Stimulated activated CD8-positive, alpha-beta memory T cell treated with anti-CD3 and anti-CD28 coated beads, Interleukin-4, amount 100 ng/mL, for 1 hour (primary cell): Measurements from ENCODE around the gene PGAM2.

ENCODE experiments used
- DNase-seq, 2 donors: peaks; one replicate each; pipeline ENCODE4 v3.0.0-alpha.2; 2020; ENCODE audit warnings: low read depth in 2 of 2, low spot score in 1 of 2

PGAM2 gene

GRCh38 chr7:44103923-44104859 lies 38.8 kb upstream of the PGAM2 start, which contains the start of gene AEBP1:
Gene AEBP1, plus strand, starts transcription at chr7:44104345. Its CDS starts 321 bp downstream, at chr7:44104666.
- no peak for DNase-seq

DNA sequence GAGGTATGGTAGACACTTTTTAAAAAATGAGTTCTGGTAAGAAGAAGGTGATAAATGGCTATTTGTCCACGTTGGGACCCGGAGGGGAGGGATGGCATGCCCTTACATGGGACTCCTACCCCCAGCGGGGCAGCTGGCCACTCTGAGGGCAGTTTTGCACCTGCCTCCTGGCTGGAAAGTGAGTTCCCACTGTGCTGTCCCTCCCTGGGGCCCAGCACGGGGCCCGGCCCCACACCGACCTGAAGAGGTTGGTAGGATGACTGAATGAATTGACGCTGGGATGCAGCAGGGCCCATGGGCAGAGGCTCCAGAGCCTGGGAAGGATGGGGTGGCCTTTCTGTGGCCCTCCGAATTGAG lies 38.2 kb upstream of the PGAM2 start:
- no peak for DNase-seq

- DNase-seq = no peak
Measured at GRCh38 chr7:44102846-44103565, 37.6 kb upstream of the PGAM2 start.

GRCh38 chr7:44101966-44102845 lies 36.8 kb upstream of the PGAM2 start:
- DNase-seq = no peak

DNA sequence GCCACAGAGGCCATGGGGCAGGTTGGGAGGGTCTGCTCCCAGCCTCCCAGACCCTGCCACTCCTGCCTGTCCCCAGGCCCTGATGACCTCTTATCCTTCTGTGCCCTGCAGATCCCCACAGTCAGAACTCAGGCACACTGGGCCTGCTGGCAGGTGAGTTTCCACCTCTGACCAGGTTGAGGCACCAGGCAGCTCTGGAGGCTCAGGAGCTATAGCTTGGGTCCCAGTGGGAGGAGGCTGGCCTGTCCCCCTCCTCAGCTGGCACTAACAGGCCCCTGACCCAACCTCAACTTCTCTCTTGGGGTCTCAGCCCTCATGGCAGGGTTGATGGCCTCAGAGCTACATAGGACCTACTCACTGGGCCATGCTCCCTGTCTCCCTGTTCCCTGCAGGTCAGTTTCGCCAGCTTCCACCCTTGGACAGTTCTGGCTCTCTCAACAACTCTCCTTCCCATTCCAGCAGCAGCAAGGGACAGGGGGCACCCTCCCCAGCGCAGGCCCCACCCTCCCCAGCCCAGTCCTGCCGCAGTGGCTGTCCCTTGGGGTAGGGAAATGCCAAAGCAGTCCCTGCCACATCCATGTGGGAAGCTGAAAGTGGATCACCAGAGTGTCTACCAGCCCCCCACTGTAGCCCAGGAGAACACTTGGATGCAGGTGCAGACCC lies 36.1 kb upstream of the PGAM2 start:
- no peak for DNase-seq

DNA sequence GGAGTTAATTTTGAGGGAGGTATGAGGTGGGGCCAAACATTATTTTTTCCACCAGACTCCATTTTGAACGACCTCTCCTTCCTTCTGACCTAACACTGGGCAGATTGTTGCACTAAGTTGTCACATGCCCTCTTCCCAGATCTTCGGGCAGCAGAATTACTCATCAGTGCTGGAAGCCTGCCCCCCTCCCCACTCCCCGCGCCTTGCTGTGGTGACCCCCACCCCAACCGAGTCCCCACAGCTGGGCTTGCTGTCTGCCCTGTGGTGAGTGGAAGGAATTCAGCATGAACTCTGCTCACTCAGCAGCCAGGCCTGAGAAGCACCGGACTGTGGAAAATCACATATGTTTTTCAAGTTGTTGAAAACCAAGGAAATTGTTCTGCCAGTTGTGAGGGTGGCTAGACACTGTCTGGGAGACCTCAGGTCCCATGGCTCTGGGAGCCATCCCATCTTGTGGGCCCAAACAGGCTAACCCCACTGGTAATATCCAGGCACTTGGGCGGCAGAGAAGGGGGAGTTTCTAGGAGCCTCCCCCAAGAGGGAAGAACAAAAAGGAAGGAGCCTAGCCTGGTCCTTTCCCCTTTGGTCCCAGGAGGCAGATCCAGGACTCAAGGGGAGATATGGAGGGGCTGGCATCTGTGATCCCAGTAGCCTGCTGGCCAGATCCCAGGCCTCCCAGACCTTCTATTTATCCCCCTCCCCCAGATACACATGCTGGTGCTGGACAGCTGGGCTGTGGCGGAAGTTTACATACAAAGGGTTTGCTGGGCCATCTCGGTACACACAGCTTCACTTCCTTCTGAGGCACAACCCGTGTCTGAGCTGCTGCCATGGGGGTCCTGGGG lies 35.3 kb upstream of the PGAM2 start:
- no peak for DNase-seq

- DNase-seq = no peak
Measured at GRCh38 chr7:44099669-44100068, 34.3 kb upstream of the PGAM2 start.

DNA sequence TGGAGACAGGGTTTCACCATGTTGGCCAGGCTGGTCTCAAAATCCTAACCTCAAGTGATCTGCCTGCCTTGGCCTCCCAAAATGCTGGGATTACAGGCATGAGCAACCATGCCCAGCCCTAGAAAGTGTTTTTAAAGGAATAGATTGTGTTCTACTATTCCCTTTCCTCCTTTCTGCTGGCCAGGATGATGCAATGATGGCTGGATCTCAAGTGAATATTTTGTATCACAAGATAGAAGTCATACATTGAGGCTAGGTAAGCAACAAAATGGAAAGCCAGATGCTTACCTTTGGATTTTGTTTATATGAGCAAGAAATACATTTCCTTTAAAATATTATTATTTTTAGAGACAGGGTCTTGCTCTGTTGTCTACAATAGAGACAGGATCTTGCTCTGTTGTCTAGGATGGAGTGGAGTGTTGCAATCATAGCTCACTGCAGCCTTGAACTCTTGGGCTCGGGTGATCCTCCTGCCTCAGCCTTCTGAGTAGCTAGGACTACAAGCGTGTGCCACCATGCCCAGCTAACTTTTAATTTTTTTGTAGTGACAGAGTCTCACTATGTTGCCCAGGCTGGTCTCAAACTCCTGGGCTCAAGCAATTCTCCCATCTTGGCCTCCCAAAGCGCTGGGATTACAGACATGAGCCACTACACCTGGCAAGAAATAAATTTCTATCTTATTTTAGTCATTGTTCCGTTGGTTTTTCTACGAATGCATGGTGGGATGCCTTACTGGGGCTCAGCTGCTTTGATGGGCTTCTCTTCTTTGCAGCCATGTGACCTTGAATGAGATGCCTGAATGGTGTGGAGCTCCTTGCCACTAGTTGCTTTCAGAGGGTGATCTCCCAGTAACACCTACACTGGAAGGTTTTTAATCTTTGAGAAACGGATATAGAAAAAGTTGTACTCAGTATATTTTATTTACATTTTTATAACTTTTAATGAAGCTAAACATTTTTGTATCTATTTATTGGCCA lies 33.0 kb upstream of the PGAM2 start:
- DNase-seq = no peak

DNA sequence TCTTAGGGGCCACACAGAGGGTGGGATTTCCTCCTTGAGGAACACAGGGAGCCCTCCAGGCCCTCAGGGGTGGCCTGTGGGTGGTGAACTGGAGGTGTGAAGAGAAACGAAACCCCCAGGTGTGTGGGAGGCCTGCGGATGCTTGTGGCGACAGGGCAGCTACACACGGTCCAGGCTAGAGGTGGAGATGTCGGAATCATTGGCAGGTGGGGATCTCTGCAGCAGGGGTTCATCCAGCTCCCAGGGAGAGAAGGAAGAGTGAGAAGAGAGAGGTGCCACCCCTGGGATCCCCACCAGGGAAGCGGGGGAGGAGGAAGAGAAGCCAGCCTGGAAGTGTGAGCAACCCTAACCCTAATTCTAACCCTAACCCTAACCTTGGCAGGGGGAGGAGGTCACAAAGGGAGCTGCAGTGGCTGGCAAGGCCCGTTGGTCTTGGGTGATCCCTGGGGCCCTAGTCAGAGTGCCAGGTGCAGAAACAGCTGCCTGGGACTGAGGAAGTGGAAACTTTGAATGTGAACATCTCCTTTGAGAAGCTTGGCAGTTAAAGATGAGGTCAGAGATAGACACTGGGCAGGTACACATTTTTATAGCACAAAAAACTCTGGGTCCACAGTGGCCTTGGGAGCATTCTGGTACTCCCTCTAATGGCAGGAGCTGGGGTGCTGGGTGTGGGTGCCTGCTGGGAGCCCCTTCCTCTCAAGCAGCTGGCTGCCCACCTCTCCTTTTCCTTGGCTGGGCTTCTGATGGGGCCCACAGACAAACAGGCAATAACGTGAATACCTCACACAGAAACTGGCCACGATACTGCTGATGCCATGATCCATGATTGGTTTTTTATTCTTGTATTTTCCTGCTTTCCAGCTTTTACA lies 31.9 kb upstream of the PGAM2 start:
- no peak for DNase-seq

GRCh38 chr7:44096326-44096881 lies 31.0 kb upstream of the PGAM2 start:
- DNase-seq = no peak

DNA sequence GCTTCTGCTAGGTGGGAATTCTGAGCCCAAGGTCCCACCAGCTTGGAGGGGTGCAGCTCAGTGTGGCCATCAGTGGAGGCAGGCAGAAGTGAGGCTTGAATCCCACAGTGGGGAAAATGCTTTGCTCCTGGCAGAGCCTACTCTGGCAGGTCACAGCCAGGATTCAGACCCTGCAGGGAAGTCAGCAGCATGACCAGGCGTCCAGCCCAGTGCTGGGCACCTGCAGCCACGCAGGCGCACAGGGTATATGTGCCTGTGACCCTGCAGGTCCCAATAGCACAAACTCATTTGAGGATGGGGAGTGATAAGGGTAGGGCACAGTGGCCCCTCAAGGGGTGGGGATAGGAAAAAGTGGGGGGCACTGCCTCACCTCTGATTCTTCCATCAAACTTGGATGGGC lies 30.4 kb upstream of the PGAM2 start:
- no peak for DNase-seq

- no peak for DNase-seq
Measured at GRCh38 chr7:44094883-44095592, 29.7 kb upstream of the PGAM2 start.

DNA sequence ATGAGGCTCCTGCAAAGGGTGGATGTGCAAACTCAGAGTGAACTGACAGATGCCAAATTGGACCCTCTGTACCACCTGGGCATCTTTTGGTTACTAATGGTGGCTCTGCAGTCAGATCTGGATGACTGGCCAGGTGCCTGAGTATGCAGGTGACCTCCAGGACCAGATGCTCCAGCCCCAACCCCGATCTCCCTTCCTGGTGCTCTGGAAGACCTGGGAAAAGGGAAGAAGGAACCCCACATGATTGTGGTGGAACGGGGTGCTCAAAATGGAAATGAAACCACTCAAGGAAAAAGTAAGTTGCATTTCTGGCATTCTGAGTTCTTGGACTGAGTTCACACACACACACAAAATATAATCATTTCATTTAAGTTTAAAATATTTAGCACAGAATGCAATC lies 29.0 kb upstream of the PGAM2 start:
- DNase-seq = no peak

GRCh38 chr7:44093102-44093641 lies 27.8 kb upstream of the PGAM2 start:
- DNase-seq = no peak

DNA sequence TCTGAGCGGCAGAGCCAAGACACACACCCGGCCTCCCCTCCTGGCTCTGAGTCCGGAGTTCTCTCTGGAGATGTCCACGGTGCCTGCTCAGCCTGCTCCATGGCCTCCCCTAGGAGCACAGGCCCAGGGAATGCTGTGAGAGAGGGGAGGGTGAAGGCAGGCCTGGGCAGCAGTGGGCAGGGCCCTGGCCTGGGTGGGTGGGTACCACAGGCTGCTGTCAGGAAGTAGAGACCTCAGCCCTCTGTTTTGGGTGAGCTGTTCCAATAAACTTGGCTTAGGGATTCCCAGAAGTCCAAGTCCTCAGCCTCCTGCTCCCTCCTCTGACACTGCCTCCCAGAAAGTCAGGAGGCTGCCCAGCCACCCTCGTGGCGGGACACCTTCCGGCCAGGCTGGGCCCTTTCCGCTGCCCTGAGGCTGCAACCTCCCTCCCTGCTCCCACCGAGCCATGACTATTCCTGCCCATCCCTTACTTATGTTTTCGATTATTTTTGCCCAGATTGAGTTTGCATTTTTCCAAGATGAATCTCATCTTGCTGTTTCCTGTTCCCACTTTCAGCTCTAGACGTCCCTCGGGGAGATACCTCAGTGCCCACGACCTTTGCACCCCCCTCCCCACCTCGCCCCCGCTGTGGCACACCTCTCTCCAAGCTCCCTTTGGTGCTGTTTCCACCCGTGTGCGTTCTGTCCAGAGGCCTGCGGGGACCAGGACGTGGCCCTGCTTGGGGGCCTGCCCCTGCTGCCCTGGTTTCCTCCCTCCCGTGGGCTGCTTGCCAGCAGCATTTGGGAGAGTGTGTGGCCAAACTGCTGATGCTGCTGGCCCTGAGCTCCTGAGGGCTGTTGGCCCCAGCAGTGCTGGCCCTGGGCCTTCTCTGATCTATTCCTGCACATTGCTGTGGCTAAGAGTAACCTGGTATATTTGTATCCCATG lies 22.8 kb upstream of the PGAM2 start:
- DNase-seq = no peak

GRCh38 chr7:44086627-44087026 lies 21.3 kb upstream of the PGAM2 start:
- DNase-seq = no peak
